Measurements from ENCODE around the gene MRC1. TPM values are rescaled to one million over a fixed set of nuclear protein-coding genes. Genes with fewer than 3 reads are reported as not detected.
A peak's percentile ranks its signal among the peaks of the same experiment; 100 is the strongest.

MRC1 gene
- 0.03 TPM in 1 of 2 replicates, not detected in the other for total RNA-seq (2014; rRNA removed; shearing (Covaris generic))
- 0.01 TPM in 1 of 2 replicates, not detected in the other for polyA plus RNA-seq (2015; cell fraction: cytosol; rRNA removed)
- not detected in 2 replicates for polyA plus RNA-seq (2015; cell fraction: nucleus; rRNA removed)

GRCh38 chr10:17808971-17809841, at the start of gene MRC1:
Gene MRC1 (plus strand): TSS chr10:17809348. CDS start chr10:17809466, 118 bp downstream.
- no peak for DNase-seq (ENCODE audit: low read depth)

GRCh38 chr10:17764142-17764541, 45.0 kb upstream of the MRC1 start:
- DNase-seq (ENCODE audit: low read depth), result no peak

- DNase-seq (ENCODE audit: low read depth), result no peak
Measured at GRCh38 chr10:17765602-17766001, 43.5 kb upstream of the MRC1 start.

- DNase-seq (ENCODE audit: low read depth), result no peak
Measured at GRCh38 chr10:17766731-17767130, 42.4 kb upstream of the MRC1 start.

GRCh38 chr10:17768496-17768895, 40.7 kb upstream of the MRC1 start:
- DNase-seq (ENCODE audit: low read depth), result no peak

GRCh38 chr10:17768957-17769356, 40.2 kb upstream of the MRC1 start:
- no peak for DNase-seq (ENCODE audit: low read depth)

GRCh38 chr10:17771017-17771416, 38.1 kb upstream of the MRC1 start:
- no peak for DNase-seq (ENCODE audit: low read depth)

- no peak for DNase-seq (ENCODE audit: low read depth)
Measured at GRCh38 chr10:17779784-17780183, 29.4 kb upstream of the MRC1 start.

- no peak for DNase-seq (ENCODE audit: low read depth)
Measured at GRCh38 chr10:17780727-17781126, 28.4 kb upstream of the MRC1 start.

- no peak for DNase-seq (ENCODE audit: low read depth)
Measured at GRCh38 chr10:17781856-17782255, 27.3 kb upstream of the MRC1 start.

- DNase-seq (ENCODE audit: low read depth), result no peak
Measured at GRCh38 chr10:17782921-17783665, 26.1 kb upstream of the MRC1 start.

GRCh38 chr10:17783751-17784150, 25.4 kb upstream of the MRC1 start:
- no peak for DNase-seq (ENCODE audit: low read depth)

- peak; percentile 59 for DNase-seq (ENCODE audit: low read depth)
Measured at GRCh38 chr10:17784688-17785087, 24.5 kb upstream of the MRC1 start.

GRCh38 chr10:17785276-17785930, 23.7 kb upstream of the MRC1 start:
- DNase-seq (ENCODE audit: low read depth), result no peak

- DNase-seq (ENCODE audit: low read depth), result peak; percentile 93
Measured at GRCh38 chr10:17787087-17787961, 21.8 kb upstream of the MRC1 start.

- no peak for DNase-seq (ENCODE audit: low read depth)
Measured at GRCh38 chr10:17788646-17789045, 20.5 kb upstream of the MRC1 start.

GRCh38 chr10:17789396-17789795, 19.8 kb upstream of the MRC1 start:
- no peak for DNase-seq (ENCODE audit: low read depth)

GRCh38 chr10:17790651-17791050, 18.5 kb upstream of the MRC1 start:
- no peak for DNase-seq (ENCODE audit: low read depth)

GRCh38 chr10:17792991-17793390, 16.2 kb upstream of the MRC1 start:
- no peak for DNase-seq (ENCODE audit: low read depth)

- no peak for DNase-seq (ENCODE audit: low read depth)
Measured at GRCh38 chr10:17793823-17794644, 15.1 kb upstream of the MRC1 start.

All from HT1080 (cell line).